COLO829 (cell line): ENCODE data around the gene VTI1B.
A peak's percentile ranks its signal among the peaks of the same experiment; 100 is the strongest.
"Not testable (repeated sequence)": the region's sequence is repeated elsewhere in the genome, so short reads cannot be mapped to it uniquely, and the experiment has no call there.

Experiments
- DNase-seq: peaks from one replicate; pipeline ENCODE4 v3.0.0; 2012; ENCODE audit warnings: low spot score

VTI1B gene

GRCh38 chr14:67630186-67630585, 44.2 kb downstream of the VTI1B start:
- DNase-seq: no peak

GRCh38 chr14:67627519-67627918, 46.9 kb downstream of the VTI1B start:
- no peak for DNase-seq

GRCh38 chr14:67626131-67626530, 48.3 kb downstream of the VTI1B start:
- not testable (repeated sequence) for DNase-seq

- no peak for DNase-seq
These were observed 51.3 kb downstream of the VTI1B start for GRCh38 chr14:67623114-67623513.

GRCh38 chr14:67622675-67623074, 51.8 kb downstream of the VTI1B start:
- peak; percentile 71 for DNase-seq

- no peak for DNase-seq
These were observed 54.1 kb downstream of the VTI1B start for GRCh38 chr14:67620217-67620785.

- DNase-seq: peak; percentile 94
These were observed 54.8 kb downstream of the VTI1B start, which contains the start of gene ARG2 for GRCh38 chr14:67619446-67620216. ARG2 (plus strand) TSS chr14:67619920; CDS start chr14:67619978, 58 bp downstream.

GRCh38 chr14:67618617-67619063, 55.8 kb downstream of the VTI1B start:
- peak; percentile 70 for DNase-seq

GRCh38 chr14:67610491-67610890, 63.9 kb downstream of the VTI1B start:
- no peak for DNase-seq

- DNase-seq: no peak
These were observed 64.7 kb downstream of the VTI1B start for GRCh38 chr14:67609642-67610310.

GRCh38 chr14:67607646-67608045, 66.8 kb downstream of the VTI1B start:
- DNase-seq: no peak

- no peak for DNase-seq
These were observed 71.4 kb downstream of the VTI1B start for GRCh38 chr14:67602995-67603545.

- DNase-seq: no peak
These were observed 72.4 kb downstream of the VTI1B start for GRCh38 chr14:67602076-67602475.

GRCh38 chr14:67600562-67600974, 73.9 kb downstream of the VTI1B start:
- not testable (repeated sequence) for DNase-seq

GRCh38 chr14:67599698-67600561, 74.5 kb downstream of the VTI1B start, which contains the start of gene PIGH:
PIGH (minus strand) TSS chr14:67600268; CDS start chr14:67600203, 65 bp downstream.
- peak; percentile 89 for DNase-seq
